K562 (cell line): Measurements from ENCODE around the gene TSKS. TPM values are rescaled to one million over a fixed set of nuclear protein-coding genes. Genes with fewer than 3 reads are reported as not detected.

Experiments used
- ATF1 ChIP-seq, 2 experiments: fragments of 450-650 bp in 1 of 2; IDR thresholded peaks; 2 replicates each; pipeline ENCODE4 v1.6.1; 2016; ENCODE audit warnings: missing compliant biosample characterization in 1 of 2, missing genetic modification characterization in 1 of 2
- BACH1 ChIP-seq: fragments of 200-800 bp; sonication (Bioruptor generic); IDR thresholded peaks from 2 replicates; pipeline ENCODE4 v1.6.1; 2016; ENCODE audit warnings: missing genetic modification characterization, missing compliant biosample characterization
- FIP1L1 ChIP-seq: fragments of 200-400 bp; formaldehyde crosslinking; IDR thresholded peaks from 2 replicates; pipeline ENCODE4 v1.6.1; 2018; ENCODE audit warnings: mild to moderate bottlenecking, low read depth, low read length; ENCODE audit not compliant: poor library complexity, severe bottlenecking
- GATAD2A ChIP-seq: fragments of 450-650 bp; IDR thresholded peaks from 2 replicates; pipeline ENCODE4 v1.6.1; 2017
- HNRNPK ChIP-seq: fragments of 200-400 bp; formaldehyde crosslinking; IDR thresholded peaks from one replicate; pipeline ENCODE4 v1.6.1; 2018; ENCODE audit warnings: mild to moderate bottlenecking, low read depth, low read length; ENCODE audit not compliant: poor library complexity, severe bottlenecking
- L3MBTL2 ChIP-seq: fragments of 450-650 bp; IDR thresholded peaks from 2 replicates; pipeline ENCODE4 v1.6.1; 2016; ENCODE audit warnings: mild to moderate bottlenecking, moderate library complexity
- LARP7 ChIP-seq: fragments of 450-650 bp; IDR thresholded peaks from 2 replicates; pipeline ENCODE4 v1.6.1; 2016
- MAZ ChIP-seq, 2 experiments: fragments of 450-650 bp in 1 of 2; sonication (generic) in 1 of 2; formaldehyde crosslinking; IDR thresholded peaks in 1 of 2; conservative IDR thresholded peaks in 1 of 2; 2 replicates each; pipeline versions ENCODE4 v1.4.0 to v1.5.0; 2020; ENCODE audit warnings: mild to moderate bottlenecking in 1 of 2, missing genetic modification reagents in 1 of 2
- POLR2B ChIP-seq: fragments of 450-650 bp; IDR thresholded peaks from 2 replicates; pipeline ENCODE4 v1.6.1; 2018; ENCODE audit warnings: low read depth; ENCODE audit not compliant: partially characterized antibody
- RAD21 ChIP-seq, 2 experiments: fragments of 250-450 bp in 1 of 2; fragments of 450-650 bp in 1 of 2; sonication (Bioruptor Pico) in 1 of 2; formaldehyde crosslinking in 1 of 2; IDR thresholded peaks in 1 of 2; conservative IDR thresholded peaks in 1 of 2; 2 replicates each; pipeline versions ENCODE4 v1.4.0 to v1.8.0; 2020 to 2022; ENCODE audit warnings: mild to moderate bottlenecking in 2 of 2, moderate library complexity in 1 of 2
- SRF ChIP-seq, 2 experiments: fragments of 250-450, 450-650 bp in 1 of 2; sonication (Bioruptor Pico) in 1 of 2; sonication (generic) in 1 of 2; formaldehyde crosslinking; IDR thresholded peaks; 2 replicates each; pipeline versions ENCODE4 v1.5.0 to v1.5.1; 2020 to 2022; ENCODE audit warnings: mild to moderate bottlenecking in 1 of 2, missing genetic modification reagents in 1 of 2
- TEAD1 ChIP-seq, 2 experiments: fragments of 450-650 bp in 1 of 2; sonication (generic) in 1 of 2; formaldehyde crosslinking; IDR thresholded peaks; 2 replicates each; pipeline versions ENCODE4 v1.4.0 to v1.8.0; 2020 to 2022; ENCODE audit warnings: mild to moderate bottlenecking in 2 of 2, missing genetic modification reagents in 1 of 2
- TSC22D4 ChIP-seq: fragments of 450-650 bp; IDR thresholded peaks from 2 replicates; pipeline ENCODE4 v1.6.1; 2016; ENCODE audit warnings: missing genetic modification characterization, missing biosample characterization, control low read depth
- YY1 ChIP-seq, 3 experiments: IDR thresholded peaks; 2 replicates each; pipeline ENCODE4 v1.6.1; 2011; ENCODE audit warnings: low read length in 2 of 3, mild to moderate bottlenecking in 2 of 3, moderate library complexity in 2 of 3, borderline replicate concordance in 1 of 3, control low read depth in 1 of 3, low read depth in 1 of 3; ENCODE audit not compliant: insufficient read depth in 3 of 3, insufficient replicate concordance in 2 of 3, control insufficient read depth in 1 of 3, insufficient read length in 1 of 3; ENCODE audit errors: extremely low read depth in 1 of 3
- ZBTB33 ChIP-seq: sonication (generic); formaldehyde crosslinking; IDR thresholded peaks from 2 replicates; pipeline ENCODE4 v1.8.1; 2023; ENCODE audit warnings: mild to moderate bottlenecking, missing genetic modification reagents
- ZNF121 ChIP-seq: sonication (generic); formaldehyde crosslinking; conservative IDR thresholded peaks from 2 replicates; pipeline ENCODE4 v1.8.0; 2022; ENCODE audit warnings: missing genetic modification reagents
- ZNF354B ChIP-seq: fragments of 250-450 bp; sonication (Bioruptor Pico); IDR thresholded peaks from 2 replicates; pipeline ENCODE4 v1.4.0; 2020
- polyA plus RNA-seq, 8 experiments: library from polyadenylated mRNA; depleted of rRNA in 4 of 8; stranded (reverse) in 5 of 8; unstranded in 3 of 8; fragments of >200 nt; fragmentation: Nextera tagmentation in 2 of 8; fragmentation: Illumina TruSeq in 1 of 8; extraction: Ambion mirVana in 2 of 8; extraction: Trizol in 1 of 8; gene quantifications; 2 replicates each; pipeline versions ENCODE4 v1.2.1 to v1.2.3, GENCODE V29; 2011 to 2014; ENCODE audit warnings: inconsistent platforms in 1 of 8, missing spikeins in 1 of 8
- total RNA-seq, 7 experiments: library from RNA; depleted of rRNA in 6 of 7; stranded (reverse); fragments of >200 nt in 6 of 7; fragmentation: Illumina TruSeq in 2 of 7; extraction: Trizol in 2 of 7; gene quantifications; 2 replicates each; pipeline versions ENCODE4 v1.2.1 to v1.2.3, GENCODE V29; 2011 to 2021; ENCODE audit warnings: low replicate concordance in 1 of 7
- TF ChIP-seq, protein P1 (sequence below): sonication (generic); formaldehyde crosslinking; IDR thresholded peaks from 2 replicates; pipeline ENCODE4 v1.9.0; 2022; ENCODE audit warnings: mild to moderate bottlenecking, missing genetic modification reagents
- TF ChIP-seq, protein P2 (sequence below): sonication (generic); formaldehyde crosslinking; IDR thresholded peaks from 2 replicates; pipeline ENCODE4 v1.8.0; 2022; ENCODE audit warnings: mild to moderate bottlenecking, missing genetic modification reagents
- TF ChIP-seq, protein P3 (sequence below): sonication (generic); formaldehyde crosslinking; IDR thresholded peaks from 2 replicates; pipeline ENCODE4 v1.8.0; 2022; ENCODE audit warnings: mild to moderate bottlenecking, low read depth, missing genetic modification reagents

Gene TSKS
- total and polyA plus RNA-seq, 9 of the 15 experiments (the other 6 are each of a cell fraction or from before 2014, with no cell fraction given), result 0.14 to 4.5 (median 0.80) TPM

- TF ChIP-seq HNRNPK, result no peak
- TF ChIP-seq TEAD1 (CRISPR knock-in tag; IDR thresholded peaks at IDR 0.05), result peak in 1 of 2 experiments; percentile 59; a peak in 1 of 4 replicates
- peak in 1 of 2 experiments; percentile 29; a peak in 2 of 4 replicates for TF ChIP-seq RAD21 (CRISPR knock-in tag; conservative IDR thresholded peaks at IDR 0.05 in 1 of 2, IDR thresholded peaks at IDR 0.05 in 1 of 2)
- no peak for TF ChIP-seq LARP7
- TF ChIP-seq, protein P1, sequence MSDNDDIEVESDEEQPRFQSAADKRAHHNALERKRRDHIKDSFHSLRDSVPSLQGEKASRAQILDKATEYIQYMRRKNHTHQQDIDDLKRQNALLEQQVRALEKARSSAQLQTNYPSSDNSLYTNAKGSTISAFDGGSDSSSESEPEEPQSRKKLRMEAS, result peak; percentile 73
- TF ChIP-seq, protein P2, sequence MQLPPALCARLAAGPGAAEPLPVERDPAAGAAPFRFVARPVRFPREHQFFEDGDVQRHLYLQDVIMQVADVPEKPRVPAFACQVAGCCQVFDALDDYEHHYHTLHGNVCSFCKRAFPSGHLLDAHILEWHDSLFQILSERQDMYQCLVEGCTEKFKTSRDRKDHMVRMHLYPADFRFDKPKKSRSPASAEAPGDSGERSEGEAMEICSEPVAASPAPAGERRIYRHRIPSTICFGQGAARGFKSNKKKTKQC (CRISPR knock-in tag), result no peak
- TF ChIP-seq SRF (CRISPR knock-in tag; IDR thresholded peaks at IDR 0.05), result peak in 1 of 2 experiments; percentile 84; a peak in 2 of 4 replicates
- no peak for TF ChIP-seq ZNF121 (CRISPR knock-in tag)
- peak; percentile 21 for TF ChIP-seq POLR2B
- TF ChIP-seq GATAD2A, result 0 out of 2 replicates have a peak, but pooled peaks have one; percentile 21
- no peak for TF ChIP-seq TSC22D4 (tag)
- no peak for TF ChIP-seq BACH1 (tag)
- TF ChIP-seq YY1 (IDR thresholded peaks at IDR 0.05; ENCODE audit: borderline replicate concordance in 1 of 3, control insufficient read depth in 1 of 3, extremely low read depth in 1 of 3, insufficient read depth in 3 of 3, insufficient read length in 1 of 3, insufficient replicate concordance in 2 of 3, low read depth in 1 of 3, low read length in 2 of 3), result peak in 1 of 3 experiments; percentile 49
- TF ChIP-seq ZNF354B (CRISPR knock-in tag), result no peak
- peak in 1 of 2 experiments; percentile 72; a peak in 2 of 4 replicates for TF ChIP-seq MAZ (CRISPR knock-in tag; conservative IDR thresholded peaks at IDR 0.05 in 1 of 2, IDR thresholded peaks at IDR 0.05 in 1 of 2)
- TF ChIP-seq ZBTB33 (CRISPR knock-in tag), result peak; percentile 99
- peak; percentile 97 for TF ChIP-seq L3MBTL2
- TF ChIP-seq FIP1L1, result peak; percentile 89
- TF ChIP-seq ATF1 (CRISPR knock-in tag; IDR thresholded peaks at IDR 0.05), result no peak
- TF ChIP-seq ATF1 (tag; IDR thresholded peaks at IDR 0.05), result peak; percentile 26; the same call in 1 of the 2 replicates
- TF ChIP-seq, protein P3, sequence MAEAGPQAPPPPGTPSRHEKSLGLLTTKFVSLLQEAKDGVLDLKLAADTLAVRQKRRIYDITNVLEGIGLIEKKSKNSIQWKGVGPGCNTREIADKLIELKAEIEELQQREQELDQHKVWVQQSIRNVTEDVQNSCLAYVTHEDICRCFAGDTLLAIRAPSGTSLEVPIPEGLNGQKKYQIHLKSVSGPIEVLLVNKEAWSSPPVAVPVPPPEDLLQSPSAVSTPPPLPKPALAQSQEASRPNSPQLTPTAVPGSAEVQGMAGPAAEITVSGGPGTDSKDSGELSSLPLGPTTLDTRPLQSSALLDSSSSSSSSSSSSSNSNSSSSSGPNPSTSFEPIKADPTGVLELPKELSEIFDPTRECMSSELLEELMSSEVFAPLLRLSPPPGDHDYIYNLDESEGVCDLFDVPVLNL (CRISPR knock-in tag), result no peak
Measured at GRCh38 chr19:49746206-49746958, 16.7 kb downstream of the TSKS start (continued).
